Endothelial cell of umbilical vein (primary cell): Measurements from ENCODE around the gene DOC2B. TPM values are rescaled to one million over a fixed set of nuclear protein-coding genes. Genes with fewer than 3 reads are reported as not detected.
"Not testable (repeated sequence)": the region's sequence is repeated elsewhere in the genome, so short reads cannot be mapped to it uniquely, and the experiment has no call there.

Experiments used
- BruUV-seq: library from RNA; stranded (reverse); fragments of 400-500 nt; replicated peaks from 2 replicates; lab custom pipeline; 2021; lab: Mats Ljungman, UMichigan
- CTCF ChIA-PET: fragments of 300-600, 350-600 bp; sonication (Branson Sonifier 250); formaldehyde crosslinking; loops from one replicate; lab custom pipeline; 2021; ENCODE audit warnings: antibody characterized with exemption, inconsistent platforms; lab: Charles Lee
- POLR2A ChIA-PET: fragments of 300-600, 350-600 bp; sonication (Branson Sonifier 250); formaldehyde crosslinking; loops from one replicate; lab custom pipeline; 2021; ENCODE audit warnings: antibody characterized with exemption, inconsistent platforms; lab: Charles Lee
- DNase-seq: peaks from one replicate; pipeline ENCODE4 v3.0.0-alpha.2; 2011; ENCODE audit warnings: low read depth, low spot score
- FAIRE-seq: peaks from 2 replicates; lab custom pipeline; 2011; peaks lifted over from hg19 to GRCh38; lab: Jason Lieb, UNC
- H2AFZ ChIP-seq: 2 replicates; pipeline ENCODE4 v1.6.0; 2012; ENCODE audit warnings: low read depth, low read length, control low read depth, inconsistent platforms
- H3K27ac ChIP-seq: 2 replicates; pipeline ENCODE4 v1.5.1; 2011; ENCODE audit warnings: low read depth, mild to moderate bottlenecking, control low read depth, low read length, moderate library complexity; ENCODE audit not compliant: insufficient read depth
- H3K27me3 ChIP-seq, 2 experiments: 2 replicates each; pipeline versions ENCODE4 v1.6.0 to v1.6.1; 2011; ENCODE audit warnings: low read length in 2 of 2, mixed read lengths in 1 of 2; ENCODE audit not compliant: control insufficient read depth in 2 of 2, insufficient read depth in 2 of 2
- H3K36me3 ChIP-seq, 2 experiments: 2 replicates in 1 of 2; 3 replicates in 1 of 2; pipeline ENCODE4 v1.5.1; 2011; ENCODE audit warnings: low read length in 2 of 2, mild to moderate bottlenecking in 1 of 2, moderate library complexity in 1 of 2; ENCODE audit not compliant: control insufficient read depth in 2 of 2, insufficient read depth in 2 of 2; ENCODE audit errors: extremely low read depth in 1 of 2
- H3K4me1 ChIP-seq: 3 replicates; pipeline ENCODE4 v1.5.1; 2011; ENCODE audit warnings: mild to moderate bottlenecking, low read length; ENCODE audit not compliant: control insufficient read depth, insufficient read depth; ENCODE audit errors: extremely low read depth
- H3K4me2 ChIP-seq: 2 replicates; pipeline ENCODE4 v1.6.1; 2011; ENCODE audit warnings: low read length, control low read depth, mixed read lengths; ENCODE audit not compliant: insufficient read depth
- H3K4me3 ChIP-seq, 3 experiments: fragments of 200-600 bp in 1 of 3; sonication (generic), shearing (Covaris generic) in 1 of 3; replicated peaks in 1 of 3; 2 replicates each; pipeline ENCODE4 v1.5.1; 2011 to 2016; ENCODE audit warnings: control low read depth in 3 of 3, low read length in 3 of 3, mild to moderate bottlenecking in 2 of 3, inconsistent platforms in 1 of 3, low read depth in 1 of 3, moderate library complexity in 1 of 3; ENCODE audit not compliant: insufficient read depth in 1 of 3
- H3K79me2 ChIP-seq: 2 replicates; pipeline ENCODE4 v1.6.0; 2012; ENCODE audit warnings: low read length, inconsistent platforms; ENCODE audit not compliant: control insufficient read depth, insufficient read depth
- H3K9ac ChIP-seq: replicated peaks from 2 replicates; pipeline ENCODE3; 2011; ENCODE audit warnings: low read length, control low read depth; ENCODE audit not compliant: insufficient read depth; ENCODE audit errors: extremely low read depth
- H3K9me1 ChIP-seq: replicated peaks from 3 replicates; pipeline ENCODE4 v1.6.0; 2011; ENCODE audit warnings: mild to moderate bottlenecking, low read length; ENCODE audit not compliant: control insufficient read depth, insufficient read depth; ENCODE audit errors: extremely low read depth
- H3K9me3 ChIP-seq: replicated peaks from 2 replicates; pipeline ENCODE4 v1.5.1; 2012; ENCODE audit warnings: low read length, inconsistent platforms; ENCODE audit not compliant: control insufficient read depth, insufficient read depth
- H4K20me1 ChIP-seq: replicated peaks from 2 replicates; pipeline ENCODE3; 2011; ENCODE audit warnings: mild to moderate bottlenecking, low read length; ENCODE audit not compliant: control insufficient read depth, insufficient read depth; ENCODE audit errors: extremely low read depth
- FOS ChIP-seq: IDR thresholded peaks from 2 replicates; pipeline ENCODE4 v1.6.1; 2011; ENCODE audit warnings: mild to moderate bottlenecking, low read length, moderate library complexity, borderline replicate concordance; ENCODE audit not compliant: insufficient read depth
- GATA2 ChIP-seq: IDR thresholded peaks from 2 replicates; pipeline ENCODE4 v1.7.0; 2011; ENCODE audit warnings: low read depth, mild to moderate bottlenecking, moderate library complexity, mixed read lengths, low read length; ENCODE audit not compliant: insufficient read length, insufficient read depth
- POLR2AphosphoS5 ChIP-seq: IDR thresholded peaks from 2 replicates; pipeline ENCODE4 v1.6.1; 2012; ENCODE audit warnings: low read depth, mild to moderate bottlenecking, control low read depth, low read length, moderate library complexity; ENCODE audit not compliant: insufficient read depth
- dilution Hi-C: fragments of 300-500 bp; cut with MboI; formaldehyde crosslinking; loops from one replicate; pipeline ENCODE4 v1.15.0; 2019; ENCODE audit warnings: low sequenced_read_pairs; ENCODE audit not compliant: extremely low pct_ligation_motif_present
- intact Hi-C: fragments of 100-400 bp; cut with micrococcal nuclease; formaldehyde crosslinking; loops from one replicate; pipeline ENCODE4 v1.10.0; 2022
- polyA plus RNA-seq, 4 experiments: library from polyadenylated mRNA; depleted of rRNA in 3 of 4; stranded (reverse) in 3 of 4; unstranded in 1 of 4; fragments of >200 nt; gene quantifications; 2 replicates each; pipeline versions ENCODE4 v1.2.1 to v1.2.3, GENCODE V29; 2011 to 2012; ENCODE audit warnings: missing spikeins in 1 of 4
- total RNA-seq: library from RNA; stranded (reverse); gene quantifications from 2 replicates; pipeline ENCODE4 v1.2.3, GENCODE V29; 2021
- TF ChIP-seq, protein P1 (sequence below): IDR thresholded peaks from 2 replicates; pipeline ENCODE4 v1.6.1; 2011; ENCODE audit not compliant: insufficient read depth, insufficient read length
- TF ChIP-seq, protein P2 (sequence below), 2 donors: IDR thresholded peaks; 1 replicate in 1 of 2; 2 replicates in 1 of 2; pipeline ENCODE4 v1.5.1; 2011; ENCODE audit warnings: low read length in 2 of 2, mild to moderate bottlenecking in 2 of 2, moderate library complexity in 2 of 2, control low read depth in 1 of 2, inconsistent platforms in 1 of 2, low read depth in 1 of 2; ENCODE audit not compliant: insufficient read depth in 1 of 2; ENCODE audit errors: extremely low read depth in 1 of 2

DOC2B gene
- total and polyA plus RNA-seq, 2 donors (not counting 3 experiments of a cell fraction or from before 2014, with no cell fraction given) = 0.10 to 0.22 TPM

DNA sequence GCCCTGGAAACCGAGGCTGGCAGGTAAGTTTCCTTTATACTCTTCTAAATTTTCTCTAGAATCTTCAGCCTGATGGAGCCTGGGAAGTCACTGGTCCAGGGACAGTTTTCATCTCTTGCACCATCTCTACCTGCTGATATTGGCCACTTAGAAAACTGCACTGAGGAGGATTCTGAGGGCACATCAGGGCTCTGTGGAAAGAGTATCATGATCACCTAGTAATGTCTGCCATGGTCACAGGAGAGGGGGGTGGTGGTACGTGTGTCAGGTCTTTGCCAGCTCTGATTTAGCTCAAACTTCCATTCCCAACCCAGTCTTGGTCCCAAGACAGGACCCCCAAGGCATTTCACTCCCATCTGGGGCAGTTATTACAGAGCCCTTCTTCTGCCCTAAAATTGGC is 35.2 kb upstream of the DOC2B start:
- no peaks in the 10 kb centered on the region for H3K9me1 ChIP-seq
- ChIA-PET POLR2A (no interaction called here), CTCF (no interaction called here)
- H2AFZ ChIP-seq = no peak overlapping the region
- intact Hi-C loops (no loop called here), dilution Hi-C loops (no loop called here)
- no peak for DNase-seq
- no peak overlapping the region for H3K27ac ChIP-seq
- H3K4me1 ChIP-seq = peaks cover 3% of the 10 kb centered on the region
- no peaks in the 10 kb centered on the region for H4K20me1 ChIP-seq
- no TSS peak for BruUV-seq
- no peak overlapping the region for H3K9ac ChIP-seq
- H3K36me3 ChIP-seq = no peaks in the 10 kb centered on the region
- H3K4me2 ChIP-seq = no peak overlapping the region
- H3K4me3 ChIP-seq = no peak overlapping the region
- no peaks in the 10 kb centered on the region for H3K27me3 ChIP-seq
- TF ChIP-seq FOS (no peak), POLR2AphosphoS5 (no peak), GATA2 (no peak)
- TF ChIP-seq, protein P1, sequence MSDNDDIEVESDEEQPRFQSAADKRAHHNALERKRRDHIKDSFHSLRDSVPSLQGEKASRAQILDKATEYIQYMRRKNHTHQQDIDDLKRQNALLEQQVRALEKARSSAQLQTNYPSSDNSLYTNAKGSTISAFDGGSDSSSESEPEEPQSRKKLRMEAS = no peak
- TF ChIP-seq, protein P2, sequence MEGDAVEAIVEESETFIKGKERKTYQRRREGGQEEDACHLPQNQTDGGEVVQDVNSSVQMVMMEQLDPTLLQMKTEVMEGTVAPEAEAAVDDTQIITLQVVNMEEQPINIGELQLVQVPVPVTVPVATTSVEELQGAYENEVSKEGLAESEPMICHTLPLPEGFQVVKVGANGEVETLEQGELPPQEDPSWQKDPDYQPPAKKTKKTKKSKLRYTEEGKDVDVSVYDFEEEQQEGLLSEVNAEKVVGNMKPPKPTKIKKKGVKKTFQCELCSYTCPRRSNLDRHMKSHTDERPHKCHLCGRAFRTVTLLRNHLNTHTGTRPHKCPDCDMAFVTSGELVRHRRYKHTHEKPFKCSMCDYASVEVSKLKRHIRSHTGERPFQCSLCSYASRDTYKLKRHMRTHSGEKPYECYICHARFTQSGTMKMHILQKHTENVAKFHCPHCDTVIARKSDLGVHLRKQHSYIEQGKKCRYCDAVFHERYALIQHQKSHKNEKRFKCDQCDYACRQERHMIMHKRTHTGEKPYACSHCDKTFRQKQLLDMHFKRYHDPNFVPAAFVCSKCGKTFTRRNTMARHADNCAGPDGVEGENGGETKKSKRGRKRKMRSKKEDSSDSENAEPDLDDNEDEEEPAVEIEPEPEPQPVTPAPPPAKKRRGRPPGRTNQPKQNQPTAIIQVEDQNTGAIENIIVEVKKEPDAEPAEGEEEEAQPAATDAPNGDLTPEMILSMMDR (IDR thresholded peaks at IDR 0.05; ENCODE audit: extremely low read depth in 1 of 2, insufficient read depth in 1 of 2, low read depth in 1 of 2, low read length in 2 of 2) = no peak
- no peak for FAIRE-seq
- no peaks in the 10 kb centered on the region for H3K9me3 ChIP-seq
- no peaks in the 10 kb centered on the region for H3K79me2 ChIP-seq

DNA sequence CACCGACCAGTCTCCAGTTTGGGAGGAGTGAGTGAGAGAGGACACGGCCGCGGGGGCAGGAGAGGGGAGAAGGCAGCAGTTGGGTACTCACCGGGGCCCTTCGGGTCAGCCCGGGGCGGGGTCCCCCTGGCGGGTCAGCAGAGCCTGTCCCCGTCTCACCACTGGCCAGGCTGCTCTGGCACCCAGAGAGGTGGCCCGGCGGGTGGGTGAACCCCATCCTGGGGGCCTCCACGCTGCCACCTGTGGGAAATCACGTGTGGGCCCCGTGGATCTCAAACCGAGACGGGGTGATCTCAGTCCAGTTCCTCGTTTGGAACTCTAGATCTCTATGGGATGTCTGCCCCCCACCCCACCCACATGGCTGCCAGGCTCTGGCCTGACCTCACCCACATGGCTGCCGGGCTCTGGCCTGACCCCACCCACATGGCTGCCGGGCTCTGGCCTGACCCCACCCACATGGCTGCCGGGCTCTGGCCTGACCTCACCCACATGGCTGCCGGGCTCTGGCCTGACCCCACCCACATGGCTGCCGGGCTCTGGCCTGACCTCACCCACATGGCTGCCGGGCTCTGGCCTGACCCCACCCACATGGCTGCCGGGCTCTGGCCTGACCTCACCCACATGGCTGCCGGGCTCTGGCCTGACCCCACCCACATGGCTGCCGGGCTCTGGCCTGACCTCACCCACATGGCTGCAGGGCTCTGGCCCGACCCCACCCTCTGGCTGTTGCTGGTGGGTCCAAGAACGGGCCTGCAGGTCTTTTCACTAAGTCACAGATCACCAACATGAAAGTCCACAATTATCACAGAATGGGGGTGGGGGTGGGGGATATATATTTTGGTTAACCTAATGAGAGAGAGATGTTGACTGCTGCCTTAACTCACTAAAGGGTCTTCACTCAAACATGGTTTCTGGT is 34.4 kb upstream of the DOC2B start:
- H3K4me3 ChIP-seq = peak overlapping the region in 1 of 3 experiments; percentile 40
- H4K20me1 ChIP-seq, H3K9me3 ChIP-seq, intact Hi-C loops, DNase-seq, H3K27me3 ChIP-seq, H2AFZ ChIP-seq, H3K4me1 ChIP-seq, H3K27ac ChIP-seq, H3K36me3 ChIP-seq, POLR2A ChIA-PET, H3K9ac ChIP-seq, dilution Hi-C loops, BruUV-seq, CTCF ChIA-PET, H3K9me1 ChIP-seq, H3K79me2 ChIP-seq, H3K4me2 ChIP-seq, FAIRE-seq: not testable (repeated sequence)
